HEK293T (cell line): Measurements from ENCODE around the gene CALML5.

Experiments used
- ARNT ChIP-seq: fragments of 450-650 bp; IDR thresholded peaks from 2 replicates; pipeline ENCODE4 v1.6.1; 2017; ENCODE audit warnings: mild to moderate bottlenecking
- BHLHE40 ChIP-seq: fragments of 450-650 bp; IDR thresholded peaks from 2 replicates; pipeline ENCODE4 v1.6.1; 2016; ENCODE audit warnings: mild to moderate bottlenecking, moderate library complexity, borderline replicate concordance
- FOXK2 ChIP-seq: fragments of 450-650 bp; IDR thresholded peaks from 2 replicates; pipeline ENCODE4 v1.6.1; 2016; ENCODE audit warnings: mild to moderate bottlenecking
- NFRKB ChIP-seq: fragments of 450-650 bp; IDR thresholded peaks from 2 replicates; pipeline ENCODE4 v1.6.1; 2016; ENCODE audit warnings: mild to moderate bottlenecking, moderate library complexity
- SP1 ChIP-seq: fragments of 450-650 bp; IDR thresholded peaks from 2 replicates; pipeline ENCODE4 v1.6.1; 2017
- SUZ12 ChIP-seq: fragments of 450-650 bp; IDR thresholded peaks from 2 replicates; pipeline ENCODE4 v1.6.1; 2016; ENCODE audit warnings: mild to moderate bottlenecking

DNA sequence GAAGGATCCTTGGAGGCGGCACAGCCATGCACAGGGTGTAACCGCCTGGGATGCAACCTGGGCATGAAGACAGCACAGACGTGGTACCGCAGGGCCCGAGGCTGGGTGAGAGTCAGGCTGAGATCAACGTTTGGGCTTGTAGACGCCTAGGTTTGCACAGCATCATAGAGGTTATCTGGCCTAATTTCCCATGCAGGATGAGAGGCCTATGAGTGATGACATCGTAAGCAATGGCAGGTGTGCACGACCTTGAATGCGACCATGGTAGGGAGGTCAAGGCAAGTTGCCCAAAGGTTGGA lies 32.9 kb upstream of the CALML5 start:
- no peak for TF ChIP-seq FOXK2
- TF ChIP-seq NFRKB: no peak
- TF ChIP-seq ARNT: no peak
- no peak for TF ChIP-seq BHLHE40
- TF ChIP-seq SUZ12: no peak
- no peak for TF ChIP-seq SP1
